Activated CD8-positive, alpha-beta memory T cell treated with anti-CD3 and anti-CD28 coated beads for 36 hours (primary cell): ENCODE measurements around the gene RLF. TPM values are rescaled to one million over a fixed set of nuclear protein-coding genes. Genes with fewer than 3 reads are reported as not detected.
"Not testable (repeated sequence)": the region's sequence is repeated elsewhere in the genome, so short reads cannot be mapped to it uniquely, and the experiment has no call there.

Experiments
- CTCF ChIA-PET: fragments of 350-600 bp; sonication (Branson Sonifier 250); formaldehyde crosslinking; loops from one replicate; lab custom pipeline; 2021; ENCODE audit warnings: antibody characterized with exemption; lab: Charles Lee
- POLR2A ChIA-PET: fragments of 350-600 bp; sonication (Branson Sonifier 250); formaldehyde crosslinking; loops from one replicate; lab custom pipeline; 2021; ENCODE audit warnings: antibody characterized with exemption; lab: Charles Lee
- total RNA-seq, 2 experiments: library from RNA; stranded (reverse); gene quantifications; one replicate each; pipeline ENCODE4 v1.2.3, GENCODE V29; 2021

RLF gene
- total RNA-seq, 2 experiments from 2014 or later: 14.6 to 15.1 TPM

GRCh38 chr1:40155135-40155534, 6.1 kb upstream of the RLF start:
- ChIA-PET POLR2A (no interaction called here), CTCF (interaction anchor here (1.0 to 1.4 kb wide), 4 partner anchors 11 to 184 kb away, joined by 3 to 5 read pairs (median 4); no protein-coding TSS in a partner anchor)

- CTCF ChIA-PET: interaction anchor here (0.6 to 1.4 kb wide), 4 partner anchors 12 to 145 kb away, joined by 3 to 4 read pairs (median 4); no protein-coding TSS in a partner anchor
- POLR2A ChIA-PET: no interaction called here
Observed at GRCh38 chr1:40155910-40156309, 5.3 kb upstream of the RLF start.

GRCh38 chr1:40160806-40161124, 422 bp upstream of the RLF start:
- CTCF ChIA-PET: interaction anchor here (1.6 kb wide), 1 partner anchor 178 kb away, joined by 3 read pairs; no protein-coding TSS in a partner anchor
- POLR2A ChIA-PET: interaction anchor here (0.6 to 1.1 kb wide), 5 partner anchors 8 to 290 kb away, joined by 3 to 9 read pairs (median 4); partner anchors contain the start of gene ZMPSTE24

- ChIA-PET CTCF (interaction anchor here (1.1 to 1.7 kb wide), 4 partner anchors 9 to 177 kb away, joined by 3 to 8 read pairs (median 4); partner anchors contain the start of gene ZMPSTE24), POLR2A (interaction anchor here (0.5 to 1.9 kb wide), 7 partner anchors 62 to 224 kb away, joined by 3 to 6 read pairs (median 4); partner anchors contain the start of genes SMAP2 and ZMPSTE24)
Observed at GRCh38 chr1:40161888-40162397, 756 bp downstream of the RLF start.

- CTCF ChIA-PET: interaction anchor here (0.8 to 1.8 kb wide), 5 partner anchors 10 to 175 kb away, joined by 4 to 8 read pairs (median 5); partner anchors contain the start of gene ZMPSTE24
- POLR2A ChIA-PET: interaction anchor here (0.6 to 1.9 kb wide), 5 partner anchors 61 to 223 kb away, joined by 3 to 6 read pairs (median 4); partner anchors contain the start of genes SMAP2 and ZMPSTE24
Observed at GRCh38 chr1:40162753-40163441, 1.7 kb downstream of the RLF start.

GRCh38 chr1:40167317-40167716, 6.1 kb downstream of the RLF start:
- CTCF ChIA-PET: interaction anchor here (0.6 to 0.9 kb wide), 2 partner anchors 16 to 65 kb away, joined by 3 read pairs; no protein-coding TSS in a partner anchor
- POLR2A ChIA-PET: no interaction called here

- POLR2A ChIA-PET: no interaction called here
- CTCF ChIA-PET: interaction anchor here (0.8 to 1.7 kb wide), 3 partner anchors 16 to 233 kb away, joined by 3 to 5 read pairs (median 3); no protein-coding TSS in a partner anchor
Observed at GRCh38 chr1:40171036-40171435, 9.8 kb downstream of the RLF start.

GRCh38 chr1:40174788-40175187, 13.6 kb downstream of the RLF start:
- CTCF ChIA-PET: no interaction called here
- POLR2A ChIA-PET: no interaction called here

GRCh38 chr1:40176989-40177388, 15.8 kb downstream of the RLF start:
- POLR2A ChIA-PET, CTCF ChIA-PET: not testable (repeated sequence)

- POLR2A ChIA-PET: no interaction called here
- CTCF ChIA-PET: interaction anchor here (0.6 to 0.8 kb wide), 2 partner anchors 52 to 293 kb away, joined by 3 read pairs; no protein-coding TSS in a partner anchor
Observed at GRCh38 chr1:40178200-40178599, 17.0 kb downstream of the RLF start.

- CTCF ChIA-PET: interaction anchor here (1.0 kb wide), 1 partner anchor 44 kb away, joined by 4 read pairs; no protein-coding TSS in a partner anchor
- POLR2A ChIA-PET: no interaction called here
Observed at GRCh38 chr1:40179496-40180089, 18.4 kb downstream of the RLF start.

- ChIA-PET CTCF (interaction anchor here (0.7 to 1.7 kb wide), 4 partner anchors 13 to 155 kb away, joined by 3 to 4 read pairs (median 3); no protein-coding TSS in a partner anchor), POLR2A (no interaction called here)
Observed at GRCh38 chr1:40183055-40183710, 22.0 kb downstream of the RLF start.

- CTCF ChIA-PET: interaction anchor here (1.0 kb wide), 2 partner anchors 31 to 154 kb away, joined by 3 to 4 read pairs; no protein-coding TSS in a partner anchor
Observed at GRCh38 chr1:40184193-40184592, 23.0 kb downstream of the RLF start.

GRCh38 chr1:40185951-40186864, 25.0 kb downstream of the RLF start:
- ChIA-PET POLR2A (no interaction called here), CTCF (interaction anchor here (0.7 to 1.7 kb wide), 7 partner anchors 16 to 154 kb away, joined by 3 to 4 read pairs (median 3); no protein-coding TSS in a partner anchor)

More at GRCh38 chr1:40184193-40184592, 23.0 kb downstream of the RLF start:
- POLR2A ChIA-PET: no interaction called here

GRCh38 chr1:40187399-40187798, 26.2 kb downstream of the RLF start:
- CTCF ChIA-PET: interaction anchor here (1.2 to 1.7 kb wide), 3 partner anchors 17 to 44 kb away, joined by 3 read pairs; no protein-coding TSS in a partner anchor
- POLR2A ChIA-PET: no interaction called here

GRCh38 chr1:40194639-40195038, 33.5 kb downstream of the RLF start:
- CTCF ChIA-PET, POLR2A ChIA-PET: not testable (repeated sequence)

GRCh38 chr1:40197656-40198055, 36.5 kb downstream of the RLF start:
- ChIA-PET CTCF (interaction anchor here (1.5 to 1.6 kb wide), 2 partner anchors 35 to 45 kb away, joined by 3 to 4 read pairs; no protein-coding TSS in a partner anchor), POLR2A (no interaction called here)

- POLR2A ChIA-PET: no interaction called here
- CTCF ChIA-PET: no interaction called here
Observed at GRCh38 chr1:40199126-40199525, 37.9 kb downstream of the RLF start.
